Activated T-cell treated with anti-CD3 and anti-CD28 coated beads for 4 hours (primary cell): Measurements from ENCODE around the gene AZIN2.

Experiments
- DNase-seq: peaks from one replicate; pipeline ENCODE4 v3.0.0-alpha.2; 2020

Gene AZIN2

GRCh38 chr1:33158366-33158765, 77.4 kb downstream of the AZIN2 start:
- no peak for DNase-seq

- DNase-seq = no peak
Observed at GRCh38 chr1:33159577-33159976, 78.6 kb downstream of the AZIN2 start.

DNA sequence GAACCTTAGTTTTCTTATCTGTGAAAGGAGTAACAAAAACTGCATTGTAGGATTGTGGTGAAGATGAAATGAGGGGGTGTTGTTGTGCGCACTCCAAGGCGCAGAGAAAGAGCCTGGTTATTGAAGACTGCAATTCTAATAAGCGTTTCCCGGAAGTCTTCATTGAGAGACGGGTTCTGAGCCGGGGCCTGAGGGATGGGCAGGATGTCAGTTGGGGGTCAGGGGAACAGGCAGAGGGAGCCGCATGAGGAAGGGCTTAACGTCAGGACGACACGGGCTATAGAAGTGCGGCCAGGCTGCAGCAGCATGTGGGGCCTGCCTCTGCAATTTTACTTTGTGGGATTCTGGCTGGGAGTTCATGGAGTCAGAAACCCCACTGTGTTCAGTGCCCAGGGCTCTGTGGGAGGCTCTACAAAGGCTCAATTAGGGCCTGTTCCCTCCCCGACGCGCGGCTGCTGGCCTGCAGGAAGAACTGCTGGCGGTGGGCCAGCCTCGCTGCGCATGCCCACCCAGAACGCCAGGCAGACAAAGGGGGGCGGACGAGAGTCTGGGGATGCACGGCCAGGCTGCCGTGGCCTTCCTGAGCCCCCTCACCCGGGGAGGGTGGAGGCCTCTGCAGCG, 80.2 kb downstream of the AZIN2 start:
- DNase-seq = no peak

DNA sequence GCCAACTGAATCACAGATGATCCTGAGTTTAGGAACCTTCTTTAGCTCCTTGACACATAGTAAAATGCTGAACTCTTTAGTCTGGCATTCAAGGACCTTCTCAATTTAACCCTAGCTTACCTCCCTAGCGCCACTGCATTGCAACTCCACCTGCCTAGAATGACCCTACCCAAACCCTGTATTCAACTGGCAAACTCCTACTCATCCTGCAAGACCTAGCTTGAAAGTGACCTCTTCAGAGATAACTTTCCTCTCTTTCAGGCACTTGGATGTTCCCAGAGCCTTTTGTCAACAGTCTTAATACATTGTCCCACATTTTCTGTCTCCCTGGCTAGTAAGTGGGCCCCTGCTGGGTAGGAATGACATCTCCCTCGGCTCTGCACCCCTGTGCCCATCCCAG, 81.2 kb downstream of the AZIN2 start:
- DNase-seq = no peak

DNA sequence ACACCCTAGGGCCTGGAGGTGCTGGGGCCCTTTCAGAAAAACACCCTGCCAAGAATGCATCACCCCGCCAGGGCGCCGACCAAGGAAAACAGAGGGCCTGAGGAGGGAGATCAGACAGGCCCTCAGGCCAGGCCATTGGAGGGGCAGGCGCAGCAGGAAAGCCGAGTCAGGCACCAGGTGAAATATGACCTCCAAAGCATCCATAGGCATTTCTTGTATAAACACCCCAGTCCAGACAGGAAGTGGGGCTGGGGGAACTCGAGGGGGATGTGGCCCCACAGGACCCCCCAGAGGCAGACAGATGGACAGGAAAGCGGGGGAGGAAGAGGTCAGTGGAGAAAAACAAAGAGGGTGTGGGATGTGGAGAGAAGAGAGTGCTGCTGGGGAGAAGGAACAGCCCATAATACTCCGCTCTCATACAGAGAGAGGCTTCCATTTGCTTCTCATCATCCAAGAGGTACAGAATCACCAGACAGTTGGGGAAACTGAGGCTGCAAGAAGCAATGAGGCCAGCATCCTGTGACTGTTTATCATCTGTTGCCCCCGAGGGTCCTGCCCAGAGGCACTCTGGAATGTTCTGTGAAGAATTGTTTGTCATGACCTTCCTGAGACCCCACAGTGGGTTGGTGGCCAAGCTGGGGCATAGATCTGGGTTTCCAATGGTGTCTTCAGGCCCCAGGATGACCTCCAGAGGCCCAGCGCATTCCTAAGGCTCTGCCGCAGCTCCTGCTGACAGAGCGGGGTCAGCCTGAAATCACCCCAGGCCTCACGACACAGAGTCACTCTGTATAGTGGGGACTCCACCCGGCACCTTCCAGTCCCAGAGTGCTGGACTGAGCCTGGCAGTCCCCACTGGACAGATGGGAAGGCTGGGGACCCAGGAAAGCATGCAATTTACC, 82.9 kb downstream of the AZIN2 start:
- no peak for DNase-seq

- no peak for DNase-seq
Observed at GRCh38 chr1:33165209-33165608, 84.3 kb downstream of the AZIN2 start.

- no peak for DNase-seq
Observed at GRCh38 chr1:33165809-33166208, 84.9 kb downstream of the AZIN2 start.

DNA sequence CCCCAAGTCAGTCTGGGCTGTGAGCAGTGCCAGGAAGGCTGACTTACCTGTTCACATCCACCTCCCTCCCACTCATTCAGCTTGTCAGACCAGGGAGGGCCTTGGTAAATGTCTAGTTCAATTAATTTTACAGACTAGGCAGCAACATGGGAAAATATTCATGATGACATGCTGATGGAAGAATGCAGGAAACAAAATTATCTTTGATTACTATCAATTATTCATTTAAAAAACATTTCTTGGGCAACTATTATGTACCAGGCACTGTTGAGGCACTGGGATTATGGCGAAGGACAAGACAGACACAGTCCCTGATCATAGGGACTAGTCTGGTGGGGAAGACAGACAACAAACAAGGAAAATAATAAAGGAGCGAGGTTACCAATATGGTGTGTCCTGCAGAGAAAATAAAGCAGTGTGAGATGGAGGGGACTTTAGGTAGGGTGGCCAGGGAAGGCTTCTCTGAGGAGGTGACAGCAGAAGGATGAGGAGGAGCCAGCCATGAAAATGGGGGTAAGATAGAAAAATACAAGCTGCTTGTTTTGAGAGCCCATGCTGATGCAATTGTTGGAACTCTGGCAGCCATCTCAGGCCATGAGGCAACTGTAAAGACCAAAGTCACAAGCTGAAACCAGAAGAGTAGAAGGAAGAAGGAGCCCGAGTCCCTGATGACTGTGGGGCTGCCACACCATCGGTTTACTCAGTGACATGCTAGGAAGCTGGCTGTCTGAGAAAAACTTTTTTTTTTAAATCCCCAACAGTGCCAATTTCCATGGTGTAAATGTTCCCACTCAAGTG, 86.9 kb downstream of the AZIN2 start:
- DNase-seq = no peak

DNA sequence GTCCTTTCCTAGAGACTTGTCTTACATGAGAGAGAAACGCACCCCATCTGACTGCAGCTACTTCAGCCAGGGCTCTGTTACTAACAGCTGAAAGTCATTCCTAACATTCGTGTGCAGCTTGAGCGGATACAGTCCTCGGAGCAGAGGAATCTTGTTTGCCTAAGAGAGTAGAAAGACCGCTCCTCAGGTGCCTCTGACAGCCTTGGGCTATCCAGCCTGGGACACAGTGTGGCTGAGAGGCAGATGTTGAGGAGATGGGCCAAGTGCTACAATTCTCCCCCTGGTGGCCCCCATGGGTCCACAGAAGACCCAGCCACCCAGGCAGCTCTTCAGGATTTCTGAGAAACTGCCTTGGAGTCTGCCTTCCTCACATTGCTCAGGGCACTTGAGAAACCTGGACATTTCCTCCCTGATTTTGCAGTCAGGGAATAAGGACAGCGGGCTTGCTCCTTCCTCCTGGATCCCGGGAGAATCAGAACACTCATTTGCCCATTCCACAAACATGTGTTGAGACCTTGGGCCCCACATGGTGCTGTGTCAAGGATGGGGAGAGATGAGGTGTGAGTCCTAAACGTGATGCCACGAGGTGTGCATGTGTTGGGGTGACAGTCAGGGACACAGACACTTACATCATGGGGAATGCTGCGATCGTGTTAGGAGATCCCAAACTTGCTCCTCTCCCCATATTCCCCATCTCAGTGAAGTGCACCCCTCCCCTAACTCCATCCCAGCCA, 87.8 kb downstream of the AZIN2 start:
- DNase-seq = no peak

DNA sequence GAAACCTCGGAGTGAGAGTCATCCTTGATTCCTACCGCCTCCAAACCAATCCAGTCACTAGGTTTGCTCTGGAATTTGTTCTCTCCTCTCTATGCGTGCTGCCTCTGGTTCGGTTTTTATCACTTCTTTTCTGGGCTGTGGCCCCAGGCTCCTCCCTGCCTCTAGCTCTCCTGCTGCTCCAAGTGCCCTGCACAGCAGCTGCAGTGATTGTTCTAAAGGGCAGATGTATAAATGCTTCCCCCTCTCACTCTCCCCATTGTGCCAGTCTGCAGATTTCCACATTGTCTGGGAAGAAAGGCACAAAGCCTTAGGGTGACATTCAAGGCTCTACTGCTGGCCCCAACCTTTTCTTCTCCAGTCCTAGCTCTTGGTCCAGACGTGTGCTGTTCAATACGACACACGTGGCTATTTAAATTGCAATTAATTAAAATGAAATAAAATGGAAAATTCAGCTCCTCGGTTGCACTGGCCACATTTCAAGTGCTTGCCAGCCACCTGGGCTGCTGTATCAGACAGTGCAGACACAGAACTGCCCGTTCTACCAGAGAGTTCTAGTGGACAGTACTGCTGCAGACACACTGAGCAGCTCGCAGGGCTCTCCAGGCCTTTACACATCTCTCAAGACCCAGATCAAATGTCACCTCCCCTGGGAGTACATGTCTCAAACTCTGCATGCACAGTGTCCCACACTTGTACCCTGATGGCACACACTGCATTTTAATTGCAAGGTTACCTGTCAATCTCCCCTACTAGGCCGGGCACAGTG, 88.5 kb downstream of the AZIN2 start:
- no peak for DNase-seq
